OCI-LY1 (cell line): Measurements from ENCODE around the gene M1AP.
A peak's percentile ranks its signal among the peaks of the same experiment; 100 is the strongest.

ENCODE experiments used
- H2AFZ ChIP-seq: fragments of 200-600 bp; sonication (generic), shearing (Covaris generic); 2 replicates; pipeline ENCODE4 v1.6.0; 2014; ENCODE audit warnings: antibody characterized with exemption, mild to moderate bottlenecking, low read length
- H3F3A ChIP-seq: fragments of 200-600 bp; sonication (generic), shearing (Covaris generic); 2 replicates; pipeline ENCODE4 v1.6.0; 2014; ENCODE audit warnings: mild to moderate bottlenecking, antibody characterized with exemption, low read length, moderate library complexity; ENCODE audit not compliant: insufficient read depth
- H3K27ac ChIP-seq: fragments of 200-600 bp; sonication (generic); 2 replicates; pipeline ENCODE4 v1.5.1; 2014; ENCODE audit warnings: low read length, mixed run types, mild to moderate bottlenecking, low read depth; ENCODE audit not compliant: poor library complexity, severe bottlenecking
- H3K27me3 ChIP-seq: fragments of 200-600 bp; sonication (generic); 2 replicates; pipeline ENCODE4 v1.6.0; 2014; ENCODE audit warnings: antibody characterized with exemption, mild to moderate bottlenecking, low read length, moderate library complexity; ENCODE audit not compliant: insufficient read depth
- H3K36me3 ChIP-seq: fragments of 200-600 bp; sonication (generic); 2 replicates; pipeline ENCODE4 v1.6.1; 2014; ENCODE audit warnings: mild to moderate bottlenecking, antibody characterized with exemption, low read length, moderate library complexity, mixed read lengths; ENCODE audit not compliant: insufficient read depth
- H3K4me1 ChIP-seq: fragments of 200-600 bp; sonication (generic); 2 replicates; pipeline ENCODE4 v1.5.1; 2014; ENCODE audit warnings: mild to moderate bottlenecking, low read length, moderate library complexity; ENCODE audit not compliant: insufficient read depth, severe bottlenecking
- H3K4me2 ChIP-seq: fragments of 200-600 bp; sonication (generic), shearing (Covaris generic); 2 replicates; pipeline ENCODE4 v1.6.1; 2014; ENCODE audit warnings: low read length
- H3K4me3 ChIP-seq: fragments of 200-600 bp; sonication (generic); 2 replicates; pipeline ENCODE4 v1.5.1; 2014; ENCODE audit warnings: low read length, low read depth, mild to moderate bottlenecking, mixed read lengths; ENCODE audit not compliant: poor library complexity, severe bottlenecking
- H3K79me2 ChIP-seq: fragments of 200-600 bp; shearing (Covaris generic); 2 replicates; pipeline ENCODE4 v1.6.1; 2016; ENCODE audit warnings: mixed run types, low read length, mixed read lengths; ENCODE audit not compliant: insufficient read depth
- H3K9ac ChIP-seq: fragments of 200-600 bp; sonication (generic), shearing (Covaris generic); 2 replicates; pipeline ENCODE4 v1.6.1; 2014; ENCODE audit warnings: mild to moderate bottlenecking, low read length, mixed read lengths
- H3K9me2 ChIP-seq: fragments of 200-600 bp; sonication (generic), shearing (Covaris generic); 2 replicates; pipeline ENCODE4 v1.6.1; 2014; ENCODE audit warnings: low read depth, mild to moderate bottlenecking, low read length, mixed read lengths
- H3K9me3 ChIP-seq: fragments of 200-600 bp; shearing (Covaris generic); 2 replicates; pipeline ENCODE4 v1.6.1; 2014; ENCODE audit warnings: low read length, mixed read lengths
- H4K20me1 ChIP-seq: fragments of 200-600 bp; sonication (generic), shearing (Covaris generic); 2 replicates; pipeline ENCODE4 v1.6.0; 2016; ENCODE audit warnings: mild to moderate bottlenecking, low read length; ENCODE audit not compliant: insufficient read depth
- EZH2 ChIP-seq: fragments of 200-600 bp; sonication (generic), shearing (Covaris generic); IDR thresholded peaks from 2 replicates; pipeline ENCODE4 v1.8.0; 2017; ENCODE audit warnings: borderline replicate concordance, mixed run types, mild to moderate bottlenecking, antibody characterized with exemption, low read length, moderate library complexity, mixed read lengths
- TF ChIP-seq, protein P1 (sequence below): fragments of 200-600 bp; sonication (generic), shearing (Covaris generic); IDR thresholded peaks from 2 replicates; pipeline ENCODE4 v1.5.1; 2017; ENCODE audit warnings: mild to moderate bottlenecking, antibody characterized with exemption, low read length, moderate library complexity, mixed read lengths

Gene M1AP

DNA sequence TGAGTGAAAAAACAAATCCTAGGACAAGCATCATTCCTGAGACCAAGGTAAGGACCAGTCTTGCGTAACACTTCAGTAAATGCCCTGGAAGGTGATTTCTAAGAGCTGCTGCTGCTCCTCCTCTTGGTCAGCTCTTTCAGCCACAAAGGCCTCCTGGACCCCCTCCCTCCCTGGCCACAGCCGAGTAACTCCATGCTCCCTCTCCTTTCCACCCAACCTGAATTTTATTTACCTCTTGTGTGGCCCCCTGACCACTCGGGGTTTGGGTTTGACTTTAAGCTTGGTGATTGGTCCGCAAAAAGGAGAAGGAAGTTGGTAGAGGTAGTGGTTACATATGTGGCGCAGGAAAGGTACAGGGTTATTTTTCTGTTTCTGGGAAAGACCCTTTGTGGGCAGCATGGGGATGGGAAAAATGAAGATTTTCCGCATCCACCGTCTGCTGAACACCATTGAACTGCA lies 109.2 kb downstream of the M1AP start:
- H4K20me1 ChIP-seq, result no peaks in the 10 kb centered on the region
- H3K9me2 ChIP-seq, result no peaks in the 10 kb centered on the region
- H3K4me1 ChIP-seq, result peaks cover 5% of the 10 kb centered on the region
- no peak overlapping the region for H3K4me2 ChIP-seq
- H3K27ac ChIP-seq, result no peak overlapping the region
- H2AFZ ChIP-seq, result no peak overlapping the region
- H3K36me3 ChIP-seq, result no peaks in the 10 kb centered on the region
- no peak overlapping the region for H3K9ac ChIP-seq
- no peak overlapping the region for H3K4me3 ChIP-seq
- no peaks in the 10 kb centered on the region for H3K9me3 ChIP-seq
- H3K27me3 ChIP-seq, result no peaks in the 10 kb centered on the region
- TF ChIP-seq EZH2, result no peak
- TF ChIP-seq, protein P1, sequence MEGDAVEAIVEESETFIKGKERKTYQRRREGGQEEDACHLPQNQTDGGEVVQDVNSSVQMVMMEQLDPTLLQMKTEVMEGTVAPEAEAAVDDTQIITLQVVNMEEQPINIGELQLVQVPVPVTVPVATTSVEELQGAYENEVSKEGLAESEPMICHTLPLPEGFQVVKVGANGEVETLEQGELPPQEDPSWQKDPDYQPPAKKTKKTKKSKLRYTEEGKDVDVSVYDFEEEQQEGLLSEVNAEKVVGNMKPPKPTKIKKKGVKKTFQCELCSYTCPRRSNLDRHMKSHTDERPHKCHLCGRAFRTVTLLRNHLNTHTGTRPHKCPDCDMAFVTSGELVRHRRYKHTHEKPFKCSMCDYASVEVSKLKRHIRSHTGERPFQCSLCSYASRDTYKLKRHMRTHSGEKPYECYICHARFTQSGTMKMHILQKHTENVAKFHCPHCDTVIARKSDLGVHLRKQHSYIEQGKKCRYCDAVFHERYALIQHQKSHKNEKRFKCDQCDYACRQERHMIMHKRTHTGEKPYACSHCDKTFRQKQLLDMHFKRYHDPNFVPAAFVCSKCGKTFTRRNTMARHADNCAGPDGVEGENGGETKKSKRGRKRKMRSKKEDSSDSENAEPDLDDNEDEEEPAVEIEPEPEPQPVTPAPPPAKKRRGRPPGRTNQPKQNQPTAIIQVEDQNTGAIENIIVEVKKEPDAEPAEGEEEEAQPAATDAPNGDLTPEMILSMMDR, result no peak
- H3F3A ChIP-seq, result no peaks in the 10 kb centered on the region
- no peaks in the 10 kb centered on the region for H3K79me2 ChIP-seq

DNA sequence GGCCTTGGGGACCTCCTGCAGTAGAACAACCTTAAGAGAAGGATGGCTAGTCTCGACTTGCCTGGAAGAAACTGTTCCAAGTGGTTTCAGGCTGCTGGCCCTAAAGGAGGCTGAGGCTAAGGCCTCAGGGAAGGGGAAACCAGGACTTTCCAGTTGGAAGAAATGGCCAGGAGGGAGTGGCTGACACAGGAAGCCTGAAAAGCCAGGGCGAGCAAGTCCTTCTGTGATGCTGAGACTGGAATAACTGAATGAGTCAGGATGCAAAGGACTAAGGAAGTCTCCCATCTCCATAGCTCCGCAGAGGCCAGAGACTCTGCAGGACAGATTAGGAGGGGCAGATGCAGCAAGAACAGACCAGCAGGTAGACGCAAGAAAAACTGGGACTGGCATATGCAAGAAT lies 111.0 kb downstream of the M1AP start:
- H3K27ac ChIP-seq, result no peak overlapping the region
- H2AFZ ChIP-seq, result no peak overlapping the region
- peaks cover 5% of the 10 kb centered on the region for H3K4me1 ChIP-seq
- TF ChIP-seq, protein P1, result no peak
- no peak for TF ChIP-seq EZH2
- no peak overlapping the region for H3K4me2 ChIP-seq
- no peaks in the 10 kb centered on the region for H3F3A ChIP-seq
- H3K27me3 ChIP-seq, result no peaks in the 10 kb centered on the region
- H3K9ac ChIP-seq, result no peak overlapping the region
- H3K36me3 ChIP-seq, result peaks cover 14% of the 10 kb centered on the region
- no peak overlapping the region for H3K4me3 ChIP-seq
- no peaks in the 10 kb centered on the region for H3K9me3 ChIP-seq
- no peaks in the 10 kb centered on the region for H4K20me1 ChIP-seq
- H3K9me2 ChIP-seq, result no peaks in the 10 kb centered on the region
- H3K79me2 ChIP-seq, result no peaks in the 10 kb centered on the region

DNA sequence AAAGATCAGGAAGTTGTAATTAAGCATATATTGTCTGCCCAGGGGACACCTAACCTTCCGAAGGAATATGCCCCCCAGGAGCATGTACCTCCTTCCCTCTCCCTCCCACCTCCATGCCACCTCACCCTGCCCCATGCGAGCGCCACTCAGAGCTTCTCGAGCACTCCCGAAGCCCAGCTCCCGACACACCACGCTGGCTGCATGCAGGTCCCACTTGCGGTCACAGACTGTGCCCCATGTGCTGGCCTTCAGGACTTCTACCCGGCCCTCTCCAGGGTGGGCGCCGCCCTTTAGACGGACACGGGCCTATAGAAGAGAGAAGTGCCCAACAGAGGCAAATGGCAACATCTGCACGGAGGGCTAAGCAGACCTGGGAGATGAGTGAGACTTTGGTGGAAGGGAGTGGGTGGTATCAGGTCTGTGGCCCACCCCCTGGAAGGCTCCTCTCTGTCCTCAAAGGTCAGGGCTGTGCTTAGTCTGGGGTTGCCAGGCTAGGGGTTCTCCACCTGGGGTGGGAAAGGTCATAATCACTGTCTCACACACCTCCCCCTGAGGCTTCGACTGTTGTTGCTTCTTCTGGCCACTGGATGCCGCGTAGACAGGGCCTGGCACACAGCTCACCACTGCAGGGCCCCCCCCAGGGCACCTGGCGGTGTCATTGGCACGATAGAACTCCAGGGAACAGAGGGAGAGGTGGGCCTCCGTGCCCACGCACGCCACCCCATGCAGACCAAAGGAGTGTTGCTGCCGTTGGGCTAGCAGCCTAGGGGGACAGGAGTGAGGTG lies 111.8 kb downstream of the M1AP start:
- no peak overlapping the region for H3K27ac ChIP-seq
- no peak overlapping the region for H3K9ac ChIP-seq
- H4K20me1 ChIP-seq, result no peaks in the 10 kb centered on the region
- H3K27me3 ChIP-seq, result no peaks in the 10 kb centered on the region
- no peak overlapping the region for H3K4me3 ChIP-seq
- H3K4me2 ChIP-seq, result no peak overlapping the region
- TF ChIP-seq, protein P1, result peak; percentile 14; the same call in 1 of the 2 replicates
- TF ChIP-seq EZH2, result no peak
- no peak overlapping the region for H2AFZ ChIP-seq
- peaks cover 11% of the 10 kb centered on the region for H3K4me1 ChIP-seq
- H3K79me2 ChIP-seq, result no peaks in the 10 kb centered on the region
- H3K36me3 ChIP-seq, result peaks cover 20% of the 10 kb centered on the region
- no peaks in the 10 kb centered on the region for H3F3A ChIP-seq
- H3K9me2 ChIP-seq, result no peaks in the 10 kb centered on the region
- no peaks in the 10 kb centered on the region for H3K9me3 ChIP-seq
